Measurements from ENCODE around the gene SLC17A9. TPM values are rescaled to one million over a fixed set of nuclear protein-coding genes. Genes with fewer than 3 reads are reported as not detected.

Gene SLC17A9
- total RNA-seq, 4 donors from 2014 or later, result 1.6 to 10.7 (median 2.5) TPM

DNA sequence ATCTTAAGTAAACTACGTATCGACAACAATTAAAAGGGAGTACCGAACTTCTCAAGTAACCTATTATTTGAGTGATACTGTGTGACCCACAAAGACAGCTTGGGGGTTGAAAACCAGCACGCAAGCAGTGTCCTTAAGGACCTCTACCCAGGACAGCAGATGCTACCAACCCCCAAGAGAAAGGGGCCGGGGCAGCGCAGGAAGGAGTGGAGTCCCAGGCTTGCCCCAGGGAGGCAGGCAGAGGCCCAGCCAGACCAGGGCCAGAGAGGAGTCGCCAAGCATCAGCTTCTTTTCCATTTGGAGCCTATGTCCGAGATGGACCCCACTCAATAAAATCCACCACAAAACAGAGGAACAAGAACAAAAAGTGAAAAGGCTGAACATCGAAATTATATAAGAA lies 38.1 kb upstream of the SLC17A9 start:
- DNase-seq (ENCODE audit: low spot score) (no peak), ATAC-seq (ENCODE audit: low FRiP score) (no peak)
- TF ChIP-seq, protein P1, sequence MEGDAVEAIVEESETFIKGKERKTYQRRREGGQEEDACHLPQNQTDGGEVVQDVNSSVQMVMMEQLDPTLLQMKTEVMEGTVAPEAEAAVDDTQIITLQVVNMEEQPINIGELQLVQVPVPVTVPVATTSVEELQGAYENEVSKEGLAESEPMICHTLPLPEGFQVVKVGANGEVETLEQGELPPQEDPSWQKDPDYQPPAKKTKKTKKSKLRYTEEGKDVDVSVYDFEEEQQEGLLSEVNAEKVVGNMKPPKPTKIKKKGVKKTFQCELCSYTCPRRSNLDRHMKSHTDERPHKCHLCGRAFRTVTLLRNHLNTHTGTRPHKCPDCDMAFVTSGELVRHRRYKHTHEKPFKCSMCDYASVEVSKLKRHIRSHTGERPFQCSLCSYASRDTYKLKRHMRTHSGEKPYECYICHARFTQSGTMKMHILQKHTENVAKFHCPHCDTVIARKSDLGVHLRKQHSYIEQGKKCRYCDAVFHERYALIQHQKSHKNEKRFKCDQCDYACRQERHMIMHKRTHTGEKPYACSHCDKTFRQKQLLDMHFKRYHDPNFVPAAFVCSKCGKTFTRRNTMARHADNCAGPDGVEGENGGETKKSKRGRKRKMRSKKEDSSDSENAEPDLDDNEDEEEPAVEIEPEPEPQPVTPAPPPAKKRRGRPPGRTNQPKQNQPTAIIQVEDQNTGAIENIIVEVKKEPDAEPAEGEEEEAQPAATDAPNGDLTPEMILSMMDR (IDR thresholded peaks at IDR 0.05), result no peak

DNA sequence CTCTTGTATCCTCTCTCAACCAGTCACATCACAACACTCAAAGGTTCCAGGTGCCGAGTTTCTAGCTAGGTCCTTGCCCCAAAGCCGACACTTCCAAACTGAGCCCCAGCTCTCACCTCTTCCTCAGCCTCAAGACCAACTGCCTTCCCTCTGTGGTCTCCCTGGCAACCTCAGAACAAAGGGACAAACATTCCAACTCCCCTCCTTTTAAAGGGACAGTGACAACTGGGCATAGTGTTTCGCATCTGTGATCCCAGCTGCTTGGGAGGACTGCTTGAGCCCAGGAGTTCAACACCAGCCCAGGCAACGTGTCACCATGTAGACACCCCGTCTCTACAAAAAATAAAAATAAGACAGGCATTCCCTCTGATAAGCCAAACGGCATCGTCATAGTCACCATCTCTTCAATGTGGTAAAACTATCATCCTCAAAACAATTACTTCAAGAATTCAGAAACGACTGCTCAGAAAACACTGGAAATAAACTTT lies 37.5 kb upstream of the SLC17A9 start:
- DNase-seq (ENCODE audit: low spot score), result no peak
- TF ChIP-seq, protein P1 (IDR thresholded peaks at IDR 0.05), result no peak
- ATAC-seq (ENCODE audit: low FRiP score), result no peak

DNA sequence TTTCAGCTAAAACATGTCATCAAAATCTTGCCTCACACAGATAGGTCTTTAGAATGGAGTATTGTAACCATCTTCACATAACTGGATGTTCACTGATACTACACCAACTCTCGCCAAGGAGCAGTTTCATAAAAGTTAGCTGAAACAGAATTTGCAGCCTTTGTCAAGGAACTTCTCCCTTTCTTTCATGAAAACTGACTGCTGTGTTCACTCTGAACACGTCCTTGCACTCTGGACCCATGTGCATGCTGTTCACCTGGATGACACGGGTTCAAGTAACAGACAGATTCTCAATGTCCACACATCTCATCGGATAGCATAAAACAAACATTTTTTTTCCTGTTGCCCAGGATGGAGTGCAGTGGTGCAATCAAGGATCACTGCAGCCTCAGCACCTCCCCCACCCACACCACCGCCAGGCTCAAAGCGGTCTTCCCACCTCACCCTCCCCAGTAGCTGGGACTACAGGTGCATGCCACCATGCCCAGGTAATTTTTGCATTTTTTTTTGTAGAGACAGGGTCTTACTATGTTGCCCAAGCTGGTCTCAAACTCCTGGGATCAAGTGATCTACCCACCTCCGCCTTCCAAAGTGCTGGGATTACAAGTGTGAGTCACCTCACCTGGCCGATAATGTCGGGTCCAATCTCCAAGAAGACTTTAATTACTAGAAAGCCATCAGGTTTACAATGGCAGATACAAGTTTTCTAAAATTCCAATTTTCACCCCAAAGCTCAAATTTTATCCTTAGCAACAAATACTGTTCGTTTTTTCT lies 35.6 kb upstream of the SLC17A9 start:
- ATAC-seq (ENCODE audit: low FRiP score), result no peak

DNA sequence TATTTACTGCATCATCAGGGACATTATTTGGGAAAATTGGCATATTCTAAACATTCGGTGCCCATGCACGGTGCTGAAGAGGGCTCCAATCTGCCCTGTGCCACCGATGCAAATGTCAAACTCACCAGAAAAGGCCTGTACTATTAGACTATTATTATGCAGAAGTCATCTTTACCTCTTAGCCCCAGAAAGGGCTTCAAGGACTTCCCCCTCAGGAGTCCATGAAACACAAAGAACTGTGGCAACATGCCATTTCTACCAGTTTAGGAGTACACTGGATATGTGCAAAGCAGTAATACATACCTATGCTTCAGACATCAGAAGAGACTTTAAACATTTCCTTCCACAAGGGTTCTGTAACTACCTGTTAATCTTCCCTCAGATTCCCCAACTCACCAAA lies 34.8 kb upstream of the SLC17A9 start:
- DNase-seq (ENCODE audit: low spot score), result no peak
- ATAC-seq (ENCODE audit: low FRiP score), result no peak
- TF ChIP-seq, protein P1 (IDR thresholded peaks at IDR 0.05), result no peak

More for the DNA sequence above, 35.6 kb upstream of the SLC17A9 start:
- TF ChIP-seq, protein P1 (IDR thresholded peaks at IDR 0.05), result no peak
- DNase-seq (ENCODE audit: low spot score), result no peak

DNA sequence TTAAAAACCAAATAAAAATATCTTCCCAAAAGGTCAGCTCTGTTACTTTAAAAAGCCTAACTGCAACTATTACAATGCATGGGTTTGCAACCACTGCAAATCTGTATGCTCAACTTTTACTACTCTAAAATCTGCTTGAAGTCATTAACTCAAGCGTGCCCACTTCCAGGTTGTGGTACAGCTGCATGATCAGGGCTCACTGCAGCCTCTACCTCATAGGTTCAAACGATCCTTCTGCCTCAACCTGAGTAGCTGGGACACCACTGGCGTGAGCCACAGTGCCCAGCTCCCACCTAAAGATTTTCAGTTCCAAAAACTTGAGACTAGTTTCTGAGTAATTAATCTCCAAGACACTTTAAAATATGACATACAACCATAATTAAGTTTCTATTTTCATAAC lies 34.4 kb upstream of the SLC17A9 start:
- TF ChIP-seq, protein P1 (IDR thresholded peaks at IDR 0.05), result no peak
- no peak for DNase-seq (ENCODE audit: low spot score)
- ATAC-seq (ENCODE audit: low FRiP score), result no peak

DNA sequence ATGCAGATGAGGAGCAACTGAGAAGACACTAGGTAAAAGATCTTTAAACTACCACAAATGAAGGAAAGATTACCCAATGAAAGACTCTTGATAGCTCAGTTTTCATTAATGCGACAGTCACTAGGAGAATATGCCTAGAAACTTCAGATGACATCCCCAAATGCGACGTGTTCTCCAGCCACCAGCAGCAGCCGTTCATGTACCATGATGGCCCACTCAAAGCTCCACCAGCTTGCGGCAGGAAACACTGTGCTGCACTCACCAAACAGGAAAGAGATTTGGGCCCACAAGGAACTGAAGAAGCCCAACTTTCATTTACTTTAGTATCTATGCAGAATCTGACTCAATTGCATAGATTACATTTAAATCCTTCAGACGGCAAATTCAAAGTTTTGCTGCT lies 33.7 kb upstream of the SLC17A9 start:
- TF ChIP-seq, protein P1 (IDR thresholded peaks at IDR 0.05), result no peak
- DNase-seq (ENCODE audit: low spot score) (no peak), ATAC-seq (ENCODE audit: low FRiP score) (no peak)

Data from omental fat pad (tissue), 4 donors.